Embryonic facial prominence (tissue), 1 donor: Measurements from ENCODE around the gene LHFPL4.
"Not testable (repeated sequence)": the region's sequence is repeated elsewhere in the genome, so short reads cannot be mapped to it uniquely, and the experiment has no call there.

Source experiments
- DNase-seq: peaks from one replicate; pipeline ENCODE4 v3.0.0-alpha.2; 2016; ENCODE audit errors: extremely low spot score

Gene LHFPL4

GRCh38 chr3:9536212-9536611 is 17.4 kb downstream of the LHFPL4 start:
- no peak for DNase-seq

DNA sequence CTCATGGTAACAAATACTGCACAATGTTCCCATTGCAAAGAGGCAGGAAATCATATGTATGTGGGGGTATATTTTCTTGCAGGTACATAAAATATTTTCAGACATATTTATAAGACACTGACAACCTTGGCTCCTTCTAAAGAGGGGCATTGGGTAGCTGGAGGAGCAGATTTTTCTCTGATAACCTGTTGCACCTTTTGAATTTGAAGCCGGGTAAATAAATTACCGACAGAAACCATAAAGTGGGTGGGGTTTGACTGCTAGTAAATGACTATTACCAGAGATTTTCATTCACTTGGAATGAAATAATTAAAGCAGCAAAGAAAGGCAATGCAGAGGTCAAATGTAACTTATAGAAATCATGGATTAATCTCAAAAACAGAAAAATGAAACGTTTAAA is 19.2 kb downstream of the LHFPL4 start:
- no peak for DNase-seq

- no peak for DNase-seq
These were observed 28.5 kb downstream of the LHFPL4 start for GRCh38 chr3:9525078-9525477.

DNA sequence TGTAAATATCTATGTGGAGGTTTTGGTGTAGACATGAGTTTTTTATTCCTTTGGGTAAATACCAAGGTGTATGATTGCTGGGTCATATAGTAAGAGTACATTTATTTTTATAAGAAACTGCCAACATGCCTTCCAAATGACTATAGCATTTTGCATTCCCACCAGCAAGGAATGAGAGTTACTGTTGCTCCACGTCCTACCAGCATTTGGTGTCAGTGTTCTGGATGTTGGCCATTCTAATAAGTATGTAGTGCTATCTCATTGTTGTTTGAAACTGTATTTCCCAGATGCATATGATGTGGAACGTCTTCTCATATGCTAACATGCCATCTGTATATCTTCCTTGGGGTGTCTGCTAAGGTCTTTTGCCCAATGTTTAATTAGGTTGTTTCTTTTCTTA is 38.7 kb downstream of the LHFPL4 start:
- no peak for DNase-seq

- no peak for DNase-seq
These were observed 39.3 kb downstream of the LHFPL4 start for GRCh38 chr3:9514306-9514705.

DNA sequence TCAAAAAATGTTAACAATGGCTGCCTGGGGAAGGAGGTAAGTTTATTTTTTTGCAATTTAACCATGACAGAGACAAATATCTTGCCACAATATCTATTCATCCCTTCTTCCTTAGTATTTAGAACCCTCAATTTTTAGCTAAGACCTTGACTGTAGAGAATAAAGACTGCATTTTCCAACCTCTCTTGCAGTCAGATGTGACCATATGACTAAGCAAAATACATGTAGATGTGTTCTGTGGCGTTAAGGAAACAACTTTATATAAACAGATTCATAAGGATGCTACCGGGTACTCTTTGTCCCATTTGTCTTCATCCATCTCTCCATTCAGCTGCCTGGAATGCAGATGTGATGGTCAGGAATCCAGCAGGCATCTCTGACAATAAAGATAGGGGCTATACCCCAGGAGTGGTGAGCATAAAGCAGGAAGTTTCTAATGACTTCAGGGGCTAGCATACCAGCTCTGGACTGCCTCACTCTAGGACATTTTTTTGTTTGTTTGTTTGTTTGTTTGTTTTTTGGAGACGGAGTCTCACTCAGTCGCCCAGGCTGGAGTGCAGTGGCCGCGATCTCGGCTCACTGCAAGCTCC is 41.1 kb downstream of the LHFPL4 start:
- no peak for DNase-seq

DNA sequence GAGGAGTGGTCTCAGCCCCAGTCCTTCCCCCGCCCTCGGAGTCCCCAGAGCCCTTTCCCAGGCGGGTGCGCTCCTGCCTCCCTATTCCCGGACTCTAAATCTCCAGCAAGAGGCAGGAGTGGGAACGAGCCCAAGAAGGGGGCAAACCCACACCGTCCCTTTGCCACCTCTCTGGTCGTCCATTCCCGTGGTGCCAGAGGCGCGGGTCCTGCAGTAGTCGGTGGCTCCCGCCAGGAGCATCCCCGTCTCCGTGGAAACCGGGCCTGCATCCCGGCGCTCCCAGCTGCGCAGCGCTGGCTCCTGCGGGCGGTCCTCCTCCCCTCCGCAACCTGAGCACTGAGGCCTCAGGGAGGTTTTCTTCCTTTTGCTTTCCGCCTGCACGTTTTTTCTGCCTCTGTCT is 44.8 kb downstream of the LHFPL4 start:
- DNase-seq, result no peak

DNA sequence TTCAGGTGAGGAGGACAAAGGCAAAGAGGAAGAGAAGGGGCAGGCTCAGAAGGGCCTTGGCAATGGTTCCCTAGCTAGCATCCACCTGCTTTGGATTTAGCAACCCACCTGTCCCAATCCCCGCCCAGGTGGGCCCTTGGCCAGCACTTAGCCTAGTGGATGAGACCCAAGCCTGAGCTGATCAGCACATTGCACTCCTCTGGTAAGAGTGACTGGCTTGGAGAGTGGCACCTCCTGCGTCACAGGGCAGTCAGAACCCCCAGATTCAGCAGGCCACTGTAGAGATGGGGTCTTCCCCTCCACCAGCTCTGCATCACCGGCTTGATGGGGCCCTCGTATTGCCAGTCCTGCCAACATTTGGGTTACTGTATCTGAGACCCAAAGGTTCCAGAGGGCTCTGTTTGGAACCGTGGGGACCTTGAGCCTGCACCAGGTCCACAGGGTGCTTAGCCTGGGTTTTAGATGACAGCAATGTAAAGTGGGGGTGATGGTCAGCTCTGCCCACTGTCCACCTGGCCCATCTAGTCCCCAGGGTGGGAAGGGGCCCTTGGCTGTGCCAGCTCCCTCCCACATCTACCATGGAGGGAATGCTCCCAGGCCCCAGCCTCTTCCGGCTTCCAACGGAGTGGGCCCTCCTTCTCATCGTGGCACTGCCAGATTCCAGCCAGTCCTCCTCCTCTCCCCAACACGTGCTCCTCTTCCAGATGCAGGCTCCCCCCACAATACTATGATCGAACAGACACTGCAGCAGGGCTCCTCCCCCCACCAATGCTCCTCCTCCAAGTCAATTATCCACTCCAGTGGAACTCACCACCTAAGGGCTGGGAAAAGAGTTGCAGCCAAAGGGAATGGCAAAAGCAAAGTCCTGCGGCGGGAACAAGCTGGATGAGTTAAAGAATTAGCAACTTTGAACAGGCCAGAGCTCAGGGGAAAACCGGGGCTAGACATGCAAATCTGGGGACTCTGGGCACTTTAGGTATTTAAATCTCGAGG is 45.7 kb downstream of the LHFPL4 start:
- DNase-seq, result no peak

DNA sequence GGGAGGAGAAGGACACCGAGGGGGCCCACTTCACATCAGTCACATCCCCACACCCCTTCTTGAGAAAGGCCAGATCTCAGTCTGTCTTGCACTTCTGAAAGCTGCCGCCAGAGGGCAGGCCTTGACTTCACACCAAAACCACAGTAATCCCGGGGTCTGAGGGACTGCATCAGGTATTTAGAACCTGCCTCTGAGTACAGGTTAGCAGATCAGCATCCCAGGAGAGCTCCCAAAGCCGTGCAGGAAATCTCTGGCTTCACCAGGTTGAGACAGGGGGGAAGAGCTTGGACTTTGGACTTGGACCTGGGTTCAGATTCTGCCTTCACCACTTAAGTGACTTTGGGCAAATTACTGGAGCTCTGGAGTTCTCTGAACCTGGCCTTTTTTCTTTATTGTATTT is 50.3 kb downstream of the LHFPL4 start:
- peak; percentile 33 for DNase-seq

DNA sequence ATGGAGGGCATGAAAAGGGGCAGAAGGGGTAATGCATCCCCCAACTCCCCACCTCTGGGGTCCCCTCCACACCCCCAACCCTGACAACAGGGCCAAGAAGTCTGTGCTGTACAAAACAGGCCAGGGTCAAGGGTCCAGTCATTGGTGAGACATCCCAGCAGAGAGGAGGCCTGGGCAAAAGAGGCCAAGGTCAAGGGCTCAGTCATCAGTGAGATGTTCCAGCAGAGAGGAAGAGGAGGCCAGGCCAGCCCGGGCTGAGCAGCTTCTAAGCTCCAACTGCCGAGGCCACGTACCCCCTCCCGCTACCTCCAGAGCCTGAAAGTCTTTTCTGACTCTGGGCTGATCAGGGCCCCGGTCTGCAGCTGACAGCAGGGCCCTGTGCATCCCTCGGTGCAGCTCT is 52.4 kb downstream of the LHFPL4 start:
- DNase-seq, result no peak

- DNase-seq, result no peak
These were observed 53.2 kb downstream of the LHFPL4 start for GRCh38 chr3:9500108-9501050.

GRCh38 chr3:9499455-9500107 is 54.0 kb downstream of the LHFPL4 start:
- DNase-seq, result no peak

DNA sequence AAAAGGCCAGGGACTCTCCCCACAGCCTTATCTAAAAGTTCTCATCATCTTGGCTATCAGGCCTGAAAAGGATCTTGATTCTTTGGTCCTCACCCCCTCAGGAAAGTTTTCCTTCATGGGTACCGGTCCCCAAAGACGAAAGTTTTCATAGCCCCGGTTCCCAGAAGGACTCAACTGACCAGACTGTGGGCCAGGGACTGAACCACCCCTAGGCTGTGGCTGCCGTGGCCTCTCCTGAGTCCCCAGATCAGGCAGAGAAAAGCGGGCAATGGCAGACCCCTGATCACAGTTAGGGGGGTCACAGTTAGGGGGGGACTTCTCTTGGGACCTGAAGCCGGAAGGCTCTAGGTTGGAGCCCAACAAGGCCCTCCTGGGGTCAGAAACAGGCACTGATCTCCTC is 54.8 kb downstream of the LHFPL4 start:
- DNase-seq, result no peak

DNA sequence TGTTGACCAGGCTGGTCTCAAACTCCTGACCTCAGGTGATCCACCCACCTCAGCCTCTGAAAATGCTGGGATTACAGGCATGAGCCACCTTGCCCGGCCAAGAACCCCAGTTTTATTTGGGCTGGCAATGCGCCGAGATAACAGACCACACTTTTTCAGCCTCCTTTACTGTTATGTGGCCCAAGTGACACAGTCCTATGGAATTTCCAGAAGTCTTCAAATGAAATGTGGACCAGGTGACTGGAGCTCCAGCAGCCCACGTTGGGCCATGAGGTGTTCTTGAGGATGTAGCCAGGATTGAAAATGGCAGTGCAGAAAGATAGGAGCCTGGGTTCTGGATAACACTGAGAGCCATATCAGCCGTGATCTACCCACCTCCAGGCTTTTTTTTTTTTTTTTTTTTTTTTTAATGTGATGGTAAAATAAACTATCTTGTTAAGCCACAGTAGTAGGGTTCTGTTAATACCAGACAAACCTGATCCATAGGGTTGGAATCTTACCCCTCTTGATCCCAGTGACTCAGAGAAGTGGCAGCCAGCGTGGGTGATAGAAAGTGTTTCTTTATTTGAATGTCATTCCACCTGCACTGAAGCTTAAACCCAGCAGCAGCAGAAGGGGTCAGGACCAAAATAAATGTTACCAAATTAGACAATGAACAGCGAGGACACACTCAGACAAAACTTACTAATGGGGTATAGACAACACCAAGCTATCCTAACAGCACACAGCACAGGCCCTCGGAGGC is 55.6 kb downstream of the LHFPL4 start:
- no peak for DNase-seq

GRCh38 chr3:9496893-9497292 is 56.7 kb downstream of the LHFPL4 start:
- DNase-seq, result no peak

GRCh38 chr3:9494036-9494435 is 59.6 kb downstream of the LHFPL4 start:
- not testable (repeated sequence) for DNase-seq

DNA sequence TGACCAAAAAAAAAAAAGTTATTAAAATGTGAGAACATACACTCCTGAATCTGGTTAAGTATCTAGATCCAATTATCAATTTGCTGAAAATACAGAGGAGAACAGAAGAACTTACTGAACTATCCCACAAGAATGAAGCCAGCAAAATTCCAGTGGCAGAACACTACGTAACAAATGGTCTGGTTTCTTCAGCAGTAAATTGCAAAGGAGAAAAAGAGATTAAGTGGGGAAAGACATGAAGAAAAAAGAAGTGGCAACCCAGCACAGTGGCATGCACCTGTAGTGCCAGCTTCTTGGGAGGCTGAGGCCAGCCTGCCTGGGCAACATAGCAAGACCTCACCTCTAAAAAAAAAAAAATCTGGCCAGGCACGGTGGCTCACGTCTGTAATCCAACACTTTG is 62.1 kb downstream of the LHFPL4 start:
- DNase-seq, result no peak

DNA sequence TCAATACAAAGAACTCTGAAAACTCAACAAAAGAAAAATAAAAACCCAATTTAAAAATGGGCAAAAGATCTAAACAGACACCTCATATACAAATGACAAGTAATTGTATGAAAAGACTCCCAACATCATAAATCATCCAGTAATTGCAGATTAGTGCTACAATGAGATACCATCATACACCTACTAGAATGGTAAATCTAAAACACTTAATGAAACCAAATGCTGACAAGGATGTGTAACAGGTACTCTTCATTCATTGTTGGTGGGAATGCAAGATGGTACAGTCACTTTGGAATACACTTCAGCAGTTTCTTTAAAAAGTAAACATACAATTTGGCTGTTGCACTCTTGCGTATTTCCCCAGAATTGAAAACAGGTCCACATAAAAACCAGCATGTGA is 68.4 kb downstream of the LHFPL4 start:
- DNase-seq, result no peak

- DNase-seq, result no peak
These were observed 73.4 kb downstream of the LHFPL4 start for GRCh38 chr3:9480265-9480664.

- DNase-seq, result no peak
These were observed 76.7 kb downstream of the LHFPL4 start for GRCh38 chr3:9476935-9477334.

DNA sequence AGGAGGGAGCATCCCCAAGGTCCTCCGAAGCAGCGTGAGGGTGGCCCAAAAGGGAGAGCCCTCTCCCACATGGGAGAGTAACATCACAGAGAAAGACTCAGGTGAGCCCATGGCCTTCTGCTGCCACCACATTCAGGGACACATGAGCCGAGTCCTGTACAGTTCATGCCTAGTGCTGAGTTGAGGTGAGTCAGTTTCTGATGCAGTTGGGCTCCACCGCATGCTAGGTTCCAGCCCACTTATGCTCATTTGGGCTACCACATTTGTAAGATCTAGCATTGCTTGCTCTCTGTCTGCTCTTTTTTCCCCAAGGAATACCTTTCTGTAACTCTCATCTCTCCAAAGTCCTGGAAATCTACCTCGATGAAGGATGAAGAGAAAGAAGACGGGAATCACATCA is 79.1 kb downstream of the LHFPL4 start:
- DNase-seq, result no peak
